SK-N-SH treated with all-trans-retinoic acid at 6 μM for 48 hours (cell line): ENCODE data around the gene SLC34A3.

Source experiments
- ATAC-seq: fragments of 200-7000 bp; cut with Tn5 transposase; 3 replicates; pipeline ENCODE4 v1.9.1; 2020; ENCODE audit warnings: mild to moderate bottlenecking, moderate library complexity
- ARNTL ChIP-seq: fragments of 450-650 bp; formaldehyde crosslinking; IDR thresholded peaks from 2 replicates; pipeline ENCODE4 v1.5.0; 2020; ENCODE audit warnings: low read depth, mild to moderate bottlenecking, moderate library complexity, borderline replicate concordance
- BACH2 ChIP-seq: fragments of 250-450 bp; sonication (Bioruptor Pico); IDR thresholded peaks from 2 replicates; pipeline ENCODE4 v1.9.0; 2021; ENCODE audit warnings: mild to moderate bottlenecking, borderline replicate concordance
- CREB5 ChIP-seq: fragments of 250-450 bp; sonication (Bioruptor Pico); IDR thresholded peaks from 2 replicates; pipeline ENCODE4 v1.5.1; 2020; ENCODE audit warnings: low read depth, mild to moderate bottlenecking, moderate library complexity
- CSDC2 ChIP-seq: fragments of 250-450 bp; sonication (Bioruptor Pico); IDR thresholded peaks from 2 replicates; pipeline ENCODE4 v1.5.0; 2020; ENCODE audit warnings: mild to moderate bottlenecking, moderate library complexity
- ESRRG ChIP-seq: fragments of 250-450 bp; sonication (Bioruptor Pico); IDR thresholded peaks from 2 replicates; pipeline ENCODE4 v1.6.1; 2021; ENCODE audit warnings: mild to moderate bottlenecking
- GLIS3 ChIP-seq: fragments of 250-450 bp; sonication (Bioruptor Pico); IDR thresholded peaks from 2 replicates; pipeline ENCODE4 v1.5.0; 2020; ENCODE audit warnings: mild to moderate bottlenecking, moderate library complexity
- OSR1 ChIP-seq: fragments of 250-450 bp; sonication (Bioruptor Pico); IDR thresholded peaks from 2 replicates; pipeline ENCODE4 v1.8.0; 2022; ENCODE audit warnings: moderate library complexity, mild to moderate bottlenecking, inconsistent platforms
- PATZ1 ChIP-seq: fragments of 250-450 bp; sonication (Bioruptor Pico); IDR thresholded peaks from 2 replicates; pipeline ENCODE4 v1.8.0; 2020; ENCODE audit warnings: mild to moderate bottlenecking, moderate library complexity, borderline replicate concordance
- POU6F1 ChIP-seq: fragments of 250-450 bp; sonication (Bioruptor Pico); IDR thresholded peaks from 2 replicates; pipeline ENCODE4 v1.8.0; 2021; ENCODE audit warnings: low read depth, mild to moderate bottlenecking, moderate library complexity, borderline replicate concordance
- PPARA ChIP-seq: fragments of 250-450 bp; sonication (Bioruptor Pico); IDR thresholded peaks from 2 replicates; pipeline ENCODE4 v1.5.0; 2020; ENCODE audit warnings: mild to moderate bottlenecking, borderline replicate concordance
- RARB ChIP-seq: fragments of 250-450 bp; sonication (Bioruptor Pico); IDR thresholded peaks from 2 replicates; pipeline ENCODE4 v1.8.0; 2021; ENCODE audit warnings: mild to moderate bottlenecking, moderate library complexity
- SNAI2 ChIP-seq: fragments of 250-450 bp; sonication (Bioruptor Pico); IDR thresholded peaks from 2 replicates; pipeline ENCODE4 v1.5.0; 2020; ENCODE audit warnings: mild to moderate bottlenecking, moderate library complexity
- TCF4 ChIP-seq: fragments of 250-450 bp; sonication (Bioruptor Pico); IDR thresholded peaks from 2 replicates; pipeline ENCODE4 v1.8.0; 2021; ENCODE audit warnings: mild to moderate bottlenecking, moderate library complexity, borderline replicate concordance
- ZFP3 ChIP-seq: fragments of 250-450 bp; sonication (Bioruptor Pico); IDR thresholded peaks from 2 replicates; pipeline ENCODE4 v1.5.0; 2020; ENCODE audit warnings: mild to moderate bottlenecking, moderate library complexity
- ZFP30 ChIP-seq: fragments of 450-650 bp; formaldehyde crosslinking; IDR thresholded peaks from 2 replicates; pipeline ENCODE4 v1.5.0; 2022; ENCODE audit warnings: mild to moderate bottlenecking, moderate library complexity
- ZNF565 ChIP-seq: fragments of 450-650 bp; formaldehyde crosslinking; conservative IDR thresholded peaks from 2 replicates; pipeline ENCODE4 v1.5.0; 2020; ENCODE audit warnings: low read depth, mild to moderate bottlenecking, moderate library complexity
- ZNF70 ChIP-seq: fragments of 450-650 bp; formaldehyde crosslinking; IDR thresholded peaks from 2 replicates; pipeline ENCODE4 v1.5.0; 2020; ENCODE audit warnings: mild to moderate bottlenecking, moderate library complexity
- ZNF8 ChIP-seq: fragments of 450-650 bp; formaldehyde crosslinking; IDR thresholded peaks from 2 replicates; pipeline ENCODE4 v1.5.0; 2020; ENCODE audit warnings: mild to moderate bottlenecking, moderate library complexity
- TF ChIP-seq, protein P1 (sequence below): fragments of 250-450 bp; sonication (Bioruptor Pico); IDR thresholded peaks from 2 replicates; pipeline ENCODE4 v1.5.1; 2021; ENCODE audit warnings: mild to moderate bottlenecking, moderate library complexity

SLC34A3 gene

GRCh38 chr9:137244486-137245449, 14.1 kb downstream of the SLC34A3 start:
- no peak for TF ChIP-seq POU6F1 (CRISPR knock-in tag)
- TF ChIP-seq ZNF565 = no peak
- TF ChIP-seq PATZ1 = no peak
- TF ChIP-seq CREB5 (CRISPR knock-in tag) = no peak
- ATAC-seq = peak; percentile 0; the same call in 2 of the 3 replicates

DNA sequence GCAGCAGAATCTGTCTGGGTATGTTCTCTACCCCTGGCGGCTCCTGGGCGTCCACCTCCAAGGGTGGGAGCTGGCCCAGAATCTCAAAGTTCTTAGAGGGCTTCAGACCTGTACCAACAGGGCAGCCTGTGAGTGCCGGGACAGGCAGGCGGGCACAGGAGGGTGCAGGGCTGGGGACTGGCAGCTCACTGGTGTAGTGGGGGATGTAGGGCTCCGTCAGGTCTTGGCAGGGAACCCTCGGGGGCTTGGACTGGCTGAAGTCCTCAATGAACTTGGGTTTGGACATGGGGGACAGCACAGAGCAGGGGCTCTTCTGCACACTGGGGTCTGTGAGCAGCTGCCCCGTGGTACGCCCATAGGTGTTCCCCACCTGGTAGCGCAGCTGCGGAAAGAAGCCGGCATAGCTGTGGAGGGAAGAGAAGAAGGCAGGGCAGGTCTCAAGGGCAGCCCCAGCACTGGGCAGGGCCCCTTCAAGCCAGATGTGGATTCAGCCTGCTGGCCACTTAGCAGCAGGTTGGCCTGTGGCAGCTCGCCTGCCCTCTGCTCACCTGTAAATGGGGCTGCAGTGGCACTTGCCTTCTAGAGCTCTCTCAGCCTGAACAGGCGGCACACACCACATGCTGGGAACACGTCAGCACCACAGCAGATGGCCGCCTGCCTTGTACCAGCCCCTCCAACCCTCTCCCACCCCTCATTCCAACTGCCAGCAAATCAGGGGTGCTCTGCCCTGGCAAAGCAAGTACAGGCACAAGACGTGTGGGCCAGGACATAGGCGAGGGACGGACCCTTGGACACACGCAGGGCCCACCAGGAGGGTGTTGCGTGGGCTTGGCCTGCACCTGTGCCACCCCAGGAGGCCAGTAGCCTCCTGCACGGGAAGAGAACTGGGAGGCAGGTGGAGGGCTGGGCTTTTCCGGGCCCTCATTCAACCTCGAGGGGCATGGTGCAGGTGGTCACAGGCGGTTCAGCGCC, 15.0 kb downstream of the SLC34A3 start:
- ATAC-seq = peak; percentile 1; the same call in 2 of the 3 replicates
- TF ChIP-seq BACH2 (no peak), ZNF70 (CRISPR knock-in tag) (no peak), ZNF8 (CRISPR knock-in tag) (no peak), CSDC2 (CRISPR knock-in tag) (no peak)
- TF ChIP-seq, protein P1, sequence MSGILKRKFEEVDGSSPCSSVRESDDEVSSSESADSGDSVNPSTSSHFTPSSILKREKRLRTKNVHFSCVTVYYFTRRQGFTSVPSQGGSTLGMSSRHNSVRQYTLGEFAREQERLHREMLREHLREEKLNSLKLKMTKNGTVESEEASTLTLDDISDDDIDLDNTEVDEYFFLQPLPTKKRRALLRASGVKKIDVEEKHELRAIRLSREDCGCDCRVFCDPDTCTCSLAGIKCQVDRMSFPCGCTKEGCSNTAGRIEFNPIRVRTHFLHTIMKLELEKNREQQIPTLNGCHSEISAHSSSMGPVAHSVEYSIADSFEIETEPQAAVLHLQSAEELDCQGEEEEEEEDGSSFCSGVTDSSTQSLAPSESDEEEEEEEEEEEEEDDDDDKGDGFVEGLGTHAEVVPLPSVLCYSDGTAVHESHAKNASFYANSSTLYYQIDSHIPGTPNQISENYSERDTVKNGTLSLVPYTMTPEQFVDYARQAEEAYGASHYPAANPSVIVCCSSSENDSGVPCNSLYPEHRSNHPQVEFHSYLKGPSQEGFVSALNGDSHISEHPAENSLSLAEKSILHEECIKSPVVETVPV (CRISPR knock-in tag) = no peak
- TF ChIP-seq, all 23 proteins: peak for 0

- ATAC-seq = no peak
- no peak for TF ChIP-seq PPARA
- TF ChIP-seq ZNF565 = no peak
- no peak for TF ChIP-seq RARB (CRISPR knock-in tag)
- TF ChIP-seq ARNTL (CRISPR knock-in tag) = no peak
- no peak for TF ChIP-seq GLIS3 (CRISPR knock-in tag)
- no peak for TF ChIP-seq OSR1
- TF ChIP-seq ZFP30 (CRISPR knock-in tag) = no peak
- TF ChIP-seq, protein P1 (CRISPR knock-in tag) = no peak
- no peak for TF ChIP-seq BACH2
- TF ChIP-seq CREB5 (CRISPR knock-in tag) = no peak
- TF ChIP-seq PATZ1 = no peak
- TF ChIP-seq ZFP3 (CRISPR knock-in tag) = no peak
- TF ChIP-seq POU6F1 (CRISPR knock-in tag) = no peak
- no peak for TF ChIP-seq ESRRG (CRISPR knock-in tag)
- TF ChIP-seq TCF4 (CRISPR knock-in tag) = no peak
- no peak for TF ChIP-seq ZNF70 (CRISPR knock-in tag)
- TF ChIP-seq SNAI2 = no peak
Observed at GRCh38 chr9:137247135-137247915, 16.6 kb downstream of the SLC34A3 start.
